Esophagus muscularis mucosa (tissue), 4 donors: ENCODE data around the gene TRIM54. TPM values are rescaled to one million over a fixed set of nuclear protein-coding genes. Genes with fewer than 3 reads are reported as not detected.
A peak's percentile ranks its signal among the peaks of the same experiment; 100 is the strongest.
"Not testable (repeated sequence)": the region's sequence is repeated elsewhere in the genome, so short reads cannot be mapped to it uniquely, and the experiment has no call there.

ENCODE experiments used
- DNase-seq: peaks from one replicate; pipeline ENCODE4 v3.0.0-alpha.2; 2017; ENCODE audit errors: extremely low spot score
- H3K27ac ChIP-seq, 4 donors: fragments of 200-600 bp; sonication (generic); replicated peaks in 1 of 4; 1 replicate in 3 of 4; 2 replicates in 1 of 4; pipeline ENCODE4 v1.5.1; 2016 to 2019; ENCODE audit warnings: mild to moderate bottlenecking in 1 of 4
- H3K27me3 ChIP-seq, 4 donors: fragments of 200-600 bp; sonication (generic); one replicate each; pipeline versions ENCODE4 v1.5.1 to v1.6.0; 2016 to 2019
- H3K36me3 ChIP-seq, 4 donors: fragments of 200-600 bp; sonication (generic); one replicate each; pipeline ENCODE4 v1.5.1; 2016 to 2019
- H3K4me1 ChIP-seq, 4 donors: fragments of 200-600 bp; sonication (generic); one replicate each; pipeline ENCODE4 v1.5.1; 2016 to 2019
- H3K4me3 ChIP-seq, 4 donors: fragments of 200-600 bp; sonication (generic); 1 replicate in 2 of 4; 2 replicates in 2 of 4; pipeline ENCODE4 v1.5.1; 2016 to 2019; ENCODE audit warnings: mild to moderate bottlenecking in 4 of 4, moderate library complexity in 1 of 4
- H3K9me3 ChIP-seq, 4 donors: fragments of 200-600 bp; sonication (generic); 1 replicate in 3 of 4; 2 replicates in 1 of 4; pipeline ENCODE4 v1.5.1; 2016 to 2019
- EP300 ChIP-seq: sonication (generic); formaldehyde crosslinking; IDR thresholded peaks from one replicate; pipeline ENCODE4 v1.6.1; 2017; ENCODE audit warnings: antibody characterized with exemption
- POLR2A ChIP-seq: fragments of 450-650 bp; IDR thresholded peaks from one replicate; pipeline ENCODE4 v1.6.1; 2017; ENCODE audit warnings: antibody characterized with exemption, moderate library complexity, mild to moderate bottlenecking, low read depth
- POLR2AphosphoS5 ChIP-seq, 2 donors: sonication (generic); formaldehyde crosslinking; IDR thresholded peaks; one replicate each; pipeline ENCODE4 v1.6.1; 2017; ENCODE audit warnings: antibody characterized with exemption in 2 of 2
- WGBS: methylation state at CpG from one replicate; pipeline ENCODE4 v1.1.5; 2018; 5-methylcytosine and 5-hydroxymethylcytosine counted together
- intact Hi-C: fragments of 100-400 bp; cut with DNase I; formaldehyde crosslinking; loops from one replicate; pipeline ENCODE4 v1.15.1; 2023
- total RNA-seq, 4 donors: library from RNA; depleted of rRNA; stranded (reverse); fragments of >200 nt; gene quantifications; one replicate each; pipeline versions ENCODE4 v1.1.0 to v1.2.1, GENCODE V29; 2016
- TF ChIP-seq, protein P1 (sequence below), 3 experiments: fragments of 200-600 bp in 2 of 3; fragments of 450-650 bp in 1 of 3; sonication (generic) in 2 of 3; IDR thresholded peaks; one replicate each; pipeline ENCODE4 v1.5.1; 2017 to 2019; ENCODE audit warnings: antibody characterized with exemption in 3 of 3, mild to moderate bottlenecking in 2 of 3, moderate library complexity in 1 of 3

The TRIM54 gene
- total RNA-seq, 4 donors from 2014 or later = 0.32 TPM; not detected in 3

DNA sequence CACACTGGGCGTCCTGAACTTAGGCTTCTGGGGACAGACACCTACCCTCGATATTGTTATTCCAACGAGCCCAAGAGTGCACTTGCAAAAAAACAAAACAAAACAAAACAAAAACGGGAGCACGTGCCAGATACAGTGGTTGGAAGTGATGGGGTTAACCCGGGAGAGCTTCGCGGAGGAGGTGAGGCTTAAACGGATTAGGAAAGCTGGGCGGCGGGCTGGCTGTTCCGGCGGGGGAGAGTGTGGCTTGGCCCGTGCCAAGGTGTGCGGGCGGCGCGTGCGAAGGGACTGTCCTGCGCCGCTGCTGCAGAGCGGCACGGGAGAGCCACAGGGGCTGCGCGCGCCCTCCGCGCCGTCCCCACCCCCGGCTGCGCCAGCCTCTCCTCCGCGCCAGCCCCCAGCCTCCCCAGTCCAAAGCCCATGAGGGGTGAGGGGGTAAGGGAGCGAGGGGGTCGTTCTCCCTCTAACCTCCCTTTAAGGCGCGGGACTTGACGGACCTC, 17.9 kb upstream of the TRIM54 start:
- TF ChIP-seq POLR2A (no peak), POLR2AphosphoS5 (IDR thresholded peaks at IDR 0.05) (no peak), EP300 (no peak)
- TF ChIP-seq, protein P1, sequence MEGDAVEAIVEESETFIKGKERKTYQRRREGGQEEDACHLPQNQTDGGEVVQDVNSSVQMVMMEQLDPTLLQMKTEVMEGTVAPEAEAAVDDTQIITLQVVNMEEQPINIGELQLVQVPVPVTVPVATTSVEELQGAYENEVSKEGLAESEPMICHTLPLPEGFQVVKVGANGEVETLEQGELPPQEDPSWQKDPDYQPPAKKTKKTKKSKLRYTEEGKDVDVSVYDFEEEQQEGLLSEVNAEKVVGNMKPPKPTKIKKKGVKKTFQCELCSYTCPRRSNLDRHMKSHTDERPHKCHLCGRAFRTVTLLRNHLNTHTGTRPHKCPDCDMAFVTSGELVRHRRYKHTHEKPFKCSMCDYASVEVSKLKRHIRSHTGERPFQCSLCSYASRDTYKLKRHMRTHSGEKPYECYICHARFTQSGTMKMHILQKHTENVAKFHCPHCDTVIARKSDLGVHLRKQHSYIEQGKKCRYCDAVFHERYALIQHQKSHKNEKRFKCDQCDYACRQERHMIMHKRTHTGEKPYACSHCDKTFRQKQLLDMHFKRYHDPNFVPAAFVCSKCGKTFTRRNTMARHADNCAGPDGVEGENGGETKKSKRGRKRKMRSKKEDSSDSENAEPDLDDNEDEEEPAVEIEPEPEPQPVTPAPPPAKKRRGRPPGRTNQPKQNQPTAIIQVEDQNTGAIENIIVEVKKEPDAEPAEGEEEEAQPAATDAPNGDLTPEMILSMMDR (IDR thresholded peaks at IDR 0.05) = no peak
- WGBS = 0% methylated on average over 10 of the region's 38 CpGs
- Histone ChIP-seq H3K27me3 (peaks cover 0 to 97% (median 61%) of the 10 kb centered on the region in 4 donors), H3K27ac (no peak overlapping the region), H3K36me3 (no peaks in the 10 kb centered on the region), H3K4me3 (peak overlapping the region; percentile 30 to 56 (median 52)), H3K9me3 (no peaks in the 10 kb centered on the region), H3K4me1 (peaks cover 35 to 40% (median 40%) of the 10 kb centered on the region in 4 donors)
- no peak for DNase-seq
- intact Hi-C loops = loop anchor here (10.0 kb wide), 1 partner anchor 820 kb away; no protein-coding TSS in a partner anchor

DNA sequence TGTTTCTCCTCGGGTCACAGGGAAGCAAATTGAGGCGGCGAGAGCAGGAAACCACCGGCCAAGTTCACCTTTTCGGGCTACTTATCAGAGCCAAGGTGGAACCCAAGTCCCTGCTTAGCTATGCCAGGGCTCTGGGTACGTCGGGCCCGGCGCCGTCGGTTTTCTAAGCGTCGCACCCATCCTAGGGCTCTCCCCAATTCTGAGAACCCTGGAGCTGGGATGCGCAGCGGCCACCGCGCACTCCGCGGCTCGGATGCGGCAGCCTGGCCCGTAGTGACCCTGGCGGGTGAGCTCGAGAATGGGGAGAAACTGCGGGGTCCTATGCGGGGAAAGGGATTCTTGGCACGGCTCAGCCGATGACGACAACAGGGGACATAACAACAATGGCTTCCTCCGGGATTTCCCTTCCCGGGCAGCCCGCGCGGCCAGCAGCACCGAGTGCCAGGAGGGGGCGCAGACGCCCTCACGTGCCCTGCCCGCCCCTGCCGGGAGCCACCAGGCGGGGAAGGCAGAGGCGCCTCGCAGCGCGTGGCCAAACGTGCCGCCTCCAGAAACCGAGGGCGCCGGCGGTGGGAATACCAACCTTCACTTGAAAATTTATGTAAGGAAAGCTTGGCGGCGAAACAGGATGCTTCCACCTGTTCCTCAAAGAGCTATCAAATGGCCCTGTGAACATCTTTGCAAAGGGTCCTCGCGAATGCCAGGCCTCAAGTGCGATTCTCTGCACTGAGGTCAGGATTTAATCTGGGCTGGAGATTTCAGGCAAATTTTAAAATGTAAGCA, 17.3 kb upstream of the TRIM54 start:
- Histone ChIP-seq H3K27ac (no peak overlapping the region), H3K27me3 (peaks cover 0 to 93% (median 58%) of the 10 kb centered on the region in 4 donors), H3K4me3 (peak overlapping the region; percentile 30 to 56 (median 52)), H3K36me3 (no peaks in the 10 kb centered on the region), H3K9me3 (no peaks in the 10 kb centered on the region), H3K4me1 (peaks cover 35 to 40% (median 40%) of the 10 kb centered on the region in 4 donors)
- no peak for DNase-seq
- intact Hi-C loops = loop anchor here (10.0 kb wide), 1 partner anchor 820 kb away; no protein-coding TSS in a partner anchor
- TF ChIP-seq, protein P1 (IDR thresholded peaks at IDR 0.05) = peak; percentile 36 to 51 (median 40)
- TF ChIP-seq POLR2A (no peak), POLR2AphosphoS5 (IDR thresholded peaks at IDR 0.05) (peak in 1 of 2 donors; percentile 40)
- WGBS = 18% methylated on average over 16 of the region's 56 CpGs

DNA sequence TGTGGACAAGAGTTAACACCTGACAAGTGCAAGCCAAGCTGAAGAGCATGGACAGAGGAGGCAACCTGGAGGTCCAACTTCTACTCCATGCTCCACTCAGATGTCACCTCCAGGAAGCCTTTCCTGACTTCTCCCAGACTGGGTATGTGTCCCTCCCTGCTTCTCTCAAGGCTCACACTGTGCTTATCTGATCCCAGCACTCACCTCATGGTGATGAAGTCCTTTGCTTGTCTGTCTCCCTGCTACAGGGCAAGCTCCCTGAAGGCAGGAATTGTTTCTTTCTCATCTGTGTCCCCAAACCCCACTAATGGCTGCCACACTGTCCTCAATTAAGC, 16.7 kb upstream of the TRIM54 start:
- no peak for TF ChIP-seq POLR2A
- no peak for TF ChIP-seq EP300
- no peak for TF ChIP-seq POLR2AphosphoS5 (IDR thresholded peaks at IDR 0.05)
- TF ChIP-seq, protein P1 (IDR thresholded peaks at IDR 0.05) = no peak
- no peak overlapping the region for H3K4me3 ChIP-seq
- no peak overlapping the region for H3K27ac ChIP-seq
- no peak for DNase-seq
- intact Hi-C loops = loop anchor here (10.0 kb wide), 1 partner anchor 821 kb away; no protein-coding TSS in a partner anchor
- no peaks in the 10 kb centered on the region for H3K36me3 ChIP-seq
- no peaks in the 10 kb centered on the region for H3K9me3 ChIP-seq
- peaks cover 0 to 88% (median 54%) of the 10 kb centered on the region in 4 donors for H3K27me3 ChIP-seq
- H3K4me1 ChIP-seq = peaks cover 35 to 40% (median 40%) of the 10 kb centered on the region in 4 donors

DNA sequence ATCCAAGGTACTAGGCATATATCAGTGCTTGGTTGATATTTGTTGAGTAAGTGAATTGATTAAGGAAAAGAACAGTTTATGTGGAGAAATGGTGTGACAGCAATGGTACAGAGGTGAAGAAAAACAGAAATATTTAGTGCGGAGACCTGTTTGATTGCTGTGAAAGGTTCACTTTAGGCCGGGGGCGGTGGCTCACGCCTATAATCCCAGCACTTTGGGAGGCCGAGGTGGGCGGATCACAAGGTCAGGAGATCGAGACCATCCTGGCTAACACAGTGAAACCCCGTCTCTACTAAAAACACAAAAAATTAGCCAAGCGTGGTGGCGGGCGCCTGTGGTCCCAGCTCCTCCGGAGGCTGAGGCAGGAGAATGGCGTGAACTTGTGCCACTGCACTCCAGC, 13.9 kb upstream of the TRIM54 start:
- not testable (repeated sequence) for H3K36me3 ChIP-seq, H3K27ac ChIP-seq, H3K9me3 ChIP-seq, DNase-seq, H3K4me3 ChIP-seq
- Histone ChIP-seq H3K4me1 (peaks cover 19 to 21% (median 21%) of the 10 kb centered on the region in 4 donors), H3K27me3 (peaks cover 0 to 72% (median 29%) of the 10 kb centered on the region in 4 donors)
- intact Hi-C loops = loop anchor here (10.0 kb wide), 1 partner anchor 823 kb away; no protein-coding TSS in a partner anchor
- WGBS = 91% methylated on average over 13 of the region's 13 CpGs

DNA sequence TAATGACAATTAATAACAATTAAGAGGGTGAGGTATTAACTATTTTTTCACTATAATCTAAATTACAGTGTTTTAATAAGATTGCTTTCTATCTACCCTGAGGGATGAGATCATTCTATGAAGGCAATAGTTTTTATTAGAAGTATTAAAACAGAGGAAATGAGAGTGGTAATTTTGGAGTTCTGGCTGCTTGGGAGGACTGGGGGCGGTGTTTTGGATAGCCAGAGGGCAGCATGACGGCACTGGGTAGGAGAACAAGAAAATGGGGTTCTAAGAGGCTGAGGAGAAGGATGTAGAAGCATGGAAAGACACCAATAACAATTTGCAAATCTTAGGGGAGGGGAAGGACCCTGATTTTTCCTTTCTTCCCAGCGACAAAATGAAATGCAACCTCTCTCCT, 12.1 kb upstream of the TRIM54 start:
- no peak overlapping the region for H3K4me3 ChIP-seq
- TF ChIP-seq POLR2AphosphoS5 (IDR thresholded peaks at IDR 0.05) (no peak), EP300 (no peak), POLR2A (no peak)
- TF ChIP-seq, protein P1 (IDR thresholded peaks at IDR 0.05) = no peak
- H3K4me1 ChIP-seq = peaks cover 2 to 3% (median 3%) of the 10 kb centered on the region in 4 donors
- intact Hi-C loops = no loop called here
- H3K27ac ChIP-seq = no peak overlapping the region
- DNase-seq = no peak
- H3K27me3 ChIP-seq = peaks cover 0 to 66% (median 11%) of the 10 kb centered on the region in 4 donors
- H3K36me3 ChIP-seq = no peaks in the 10 kb centered on the region
- WGBS = 80% methylated on average over 3 of the region's 3 CpGs
- H3K9me3 ChIP-seq = no peaks in the 10 kb centered on the region
